HFFc6 (cell line): ENCODE measurements around the gene DCBLD2. TPM values are rescaled to one million over a fixed set of nuclear protein-coding genes. Genes with fewer than 3 reads are reported as not detected.
A peak's percentile ranks its signal among the peaks of the same experiment; 100 is the strongest.
"Not testable (repeated sequence)": the region's sequence is repeated elsewhere in the genome, so short reads cannot be mapped to it uniquely, and the experiment has no call there.

Source experiments
- DNase-seq: peaks from one replicate; pipeline ENCODE4 v3.0.0-alpha.2; 2018
- H3K27ac Mint-ChIP-seq: 2 replicates; pipeline ENCODE4 v1.8.0; 2020; ENCODE audit warnings: mild to moderate bottlenecking, mixed read lengths
- H3K27me3 Mint-ChIP-seq: 2 replicates; pipeline ENCODE4 v1.8.0; 2021; ENCODE audit warnings: mild to moderate bottlenecking, moderate library complexity, mixed read lengths; ENCODE audit not compliant: insufficient read depth
- H3K36me3 Mint-ChIP-seq: 2 replicates; pipeline ENCODE4 v1.8.0; 2021; ENCODE audit warnings: low read depth, mixed read lengths
- H3K4me1 Mint-ChIP-seq: 2 replicates; pipeline ENCODE4 v1.8.0; 2020; ENCODE audit warnings: low read depth, mixed read lengths
- H3K4me3 Mint-ChIP-seq: 2 replicates; pipeline ENCODE4 v1.8.0; 2020; ENCODE audit warnings: mild to moderate bottlenecking, moderate library complexity, mixed read lengths
- H3K9me3 Mint-ChIP-seq: 2 replicates; pipeline ENCODE4 v1.8.0; 2020; ENCODE audit warnings: mild to moderate bottlenecking, mixed read lengths
- CTCF ChIP-seq: fragments of 200-600 bp; sonication (generic); IDR thresholded peaks from 2 replicates; pipeline ENCODE4 v1.5.0; 2021; ENCODE audit warnings: antibody characterized with exemption, mild to moderate bottlenecking
- total RNA-seq, 6 experiments: library from RNA; stranded (reverse); fragmentation: NEBNext Ultra II Directional; extraction: Animal tissue kit (Norgen Biotek cat#: 25700); gene quantifications; 2 replicates in 1 of 6; 3 replicates in 5 of 6; pipeline ENCODE4 v1.2.3, GENCODE V29; 2021

The DCBLD2 gene
- total RNA-seq, 6 experiments from 2014 or later = 199 to 436 (median 233) TPM

DNA sequence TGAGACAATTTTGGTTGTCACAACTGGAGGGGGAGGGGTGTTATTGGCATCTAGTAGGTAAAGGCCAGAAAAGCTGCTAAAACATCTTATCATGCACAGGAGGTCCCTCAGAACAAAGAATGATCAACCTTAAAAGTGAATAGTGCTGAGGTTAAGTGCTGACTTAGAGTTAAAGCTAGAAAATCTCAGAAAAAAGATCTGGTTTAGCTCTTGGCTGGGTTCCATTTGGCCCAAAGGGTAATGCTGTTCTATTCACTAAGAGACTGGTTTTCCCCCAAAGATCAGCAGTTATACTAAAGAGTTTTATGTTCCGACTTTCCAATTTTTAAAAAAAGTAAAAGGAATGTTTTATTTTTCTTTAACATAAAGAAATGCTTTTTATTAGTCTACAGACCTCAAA lies 15.6 kb downstream of the DCBLD2 start:
- peak; percentile 40 for DNase-seq
- no peaks in the 10 kb centered on the region; the same call in 1 of the 2 replicates for H3K27me3 Mint-ChIP-seq
- TF ChIP-seq CTCF = no peak
- peaks cover 21% of the 10 kb centered on the region for H3K36me3 Mint-ChIP-seq
- H3K4me3 Mint-ChIP-seq = peak overlapping the region; percentile 51
- peaks cover 8% of the 10 kb centered on the region; the same call in 1 of the 2 replicates for H3K4me1 Mint-ChIP-seq
- H3K9me3 Mint-ChIP-seq = peaks cover 9% of the 10 kb centered on the region
- peak overlapping the region; percentile 64 for H3K27ac Mint-ChIP-seq

DNA sequence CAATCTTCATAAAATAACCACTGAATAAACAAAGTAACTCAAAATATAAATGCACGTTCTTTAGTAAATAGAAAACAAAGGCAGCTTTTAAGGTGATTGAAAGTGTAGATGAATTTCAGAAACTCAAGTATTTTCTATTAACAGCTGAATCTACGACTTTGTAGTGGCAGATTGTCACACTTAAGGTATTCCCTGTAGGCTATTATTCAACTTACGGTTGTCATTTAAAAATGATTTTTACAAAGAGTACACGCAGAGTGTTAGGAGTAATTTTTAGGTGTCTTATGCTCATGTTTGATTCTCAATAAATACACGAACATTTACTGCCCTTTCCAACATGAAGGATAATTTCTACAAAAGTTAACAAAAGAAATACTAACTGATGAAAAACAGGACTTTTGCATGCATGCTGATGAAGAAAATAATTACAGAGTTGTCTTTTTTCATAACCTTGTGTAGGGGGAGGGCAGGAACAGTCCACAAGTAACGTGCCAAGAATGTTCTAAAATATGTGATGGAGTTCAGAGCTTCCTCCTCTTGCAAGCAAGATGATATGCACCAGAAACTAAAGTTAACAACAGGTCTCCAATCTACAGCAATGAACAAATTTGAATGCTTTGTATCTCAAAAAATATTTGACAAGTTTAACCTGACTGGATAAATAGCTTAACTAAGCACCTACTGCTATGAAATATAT lies 16.7 kb downstream of the DCBLD2 start:
- peak; percentile 43 for DNase-seq
- peaks cover 9% of the 10 kb centered on the region for H3K9me3 Mint-ChIP-seq
- peaks cover 25% of the 10 kb centered on the region for H3K36me3 Mint-ChIP-seq
- no peak for TF ChIP-seq CTCF
- H3K27me3 Mint-ChIP-seq = no peaks in the 10 kb centered on the region; the same call in 1 of the 2 replicates
- peaks cover 12% of the 10 kb centered on the region for H3K4me1 Mint-ChIP-seq
- H3K4me3 Mint-ChIP-seq = peak overlapping the region; percentile 51
- H3K27ac Mint-ChIP-seq = peak overlapping the region; percentile 64

GRCh38 chr3:98882614-98883333 lies 18.7 kb downstream of the DCBLD2 start:
- H3K9me3 Mint-ChIP-seq, H3K27me3 Mint-ChIP-seq: not testable (repeated sequence)
- peak; percentile 83 for DNase-seq
- H3K4me1 Mint-ChIP-seq = peaks cover 29% of the 10 kb centered on the region
- peak overlapping the region; percentile 70 for H3K4me3 Mint-ChIP-seq
- peaks cover 35% of the 10 kb centered on the region for H3K36me3 Mint-ChIP-seq
- peak overlapping the region; percentile 82 for H3K27ac Mint-ChIP-seq

GRCh38 chr3:98877132-98877531 lies 24.4 kb downstream of the DCBLD2 start:
- DNase-seq = no peak
- H3K27me3 Mint-ChIP-seq = no peaks in the 10 kb centered on the region
- H3K4me3 Mint-ChIP-seq = no peak overlapping the region; the same call in 1 of the 2 replicates
- H3K4me1 Mint-ChIP-seq = peaks cover 76% of the 10 kb centered on the region
- peaks cover 3% of the 10 kb centered on the region; the same call in 1 of the 2 replicates for H3K9me3 Mint-ChIP-seq
- no peak for TF ChIP-seq CTCF
- peak overlapping the region; percentile 2; the same call in 1 of the 2 replicates for H3K27ac Mint-ChIP-seq
- peaks cover 65% of the 10 kb centered on the region for H3K36me3 Mint-ChIP-seq

- Mint-ChIP-seq H3K36me3 (peaks cover 72% of the 10 kb centered on the region), H3K27me3 (no peaks in the 10 kb centered on the region), H3K4me3 (no peak overlapping the region; the same call in 1 of the 2 replicates), H3K4me1 (peaks cover 84% of the 10 kb centered on the region), H3K9me3 (peaks cover 4% of the 10 kb centered on the region; the same call in 1 of the 2 replicates), H3K27ac (peak overlapping the region; percentile 34; the same call in 1 of the 2 replicates)
- no peak for DNase-seq
- TF ChIP-seq CTCF = no peak
Measured at GRCh38 chr3:98875535-98875934, 26.0 kb downstream of the DCBLD2 start.
